H1 (cell line): ENCODE results near the gene SLC12A6. TPM values are rescaled to one million over a fixed set of nuclear protein-coding genes. Genes with fewer than 3 reads are reported as not detected.

ENCODE experiments used
- GTF2F1 ChIP-seq: IDR thresholded peaks from 2 replicates; pipeline ENCODE4 v1.6.1; 2012; ENCODE audit warnings: low read depth, low read length, improper control_type of control experiment, borderline replicate concordance
- JUND ChIP-seq: IDR thresholded peaks from 2 replicates; pipeline ENCODE4 v1.6.1; 2011; ENCODE audit warnings: mild to moderate bottlenecking, improper control_type of control experiment, low read length
- KDM1A ChIP-seq: fragments of 200-600, 300-600 bp; sonication (generic); IDR thresholded peaks from 2 replicates; pipeline ENCODE4 v1.7.1; 2016; ENCODE audit warnings: mild to moderate bottlenecking, low read length, borderline replicate concordance
- POLR2AphosphoS5 ChIP-seq: IDR thresholded peaks from 2 replicates; pipeline ENCODE4 v1.6.1; 2011; ENCODE audit warnings: low read depth, low read length
- SP4 ChIP-seq: IDR thresholded peaks from 2 replicates; pipeline ENCODE4 v1.6.1; 2012; ENCODE audit warnings: low read length, inconsistent platforms
- polyA plus RNA-seq, 7 experiments: library from polyadenylated mRNA; depleted of rRNA in 3 of 7; stranded (reverse) in 5 of 7; unstranded in 2 of 7; fragments of >200 nt in 5 of 7; fragments of 200-250 nt in 2 of 7; gene quantifications; 1 replicate in 5 of 7; 2 replicates in 1 of 7; 4 replicates in 1 of 7; pipeline versions ENCODE4 v1.2.1 to v1.2.3, GENCODE V29; 2011 to 2013; ENCODE audit warnings: missing spikeins in 2 of 7, mixed read lengths in 2 of 7
- total RNA-seq: library from RNA; stranded (reverse); fragmentation: NEBNext Ultra II Directional; extraction: Animal tissue kit (Norgen Biotek cat#: 25700); gene quantifications from 2 replicates; pipeline ENCODE4 v1.2.1, GENCODE V29; 2021
- TF ChIP-seq, protein P1 (sequence below): IDR thresholded peaks from 2 replicates; pipeline ENCODE4 v1.6.1; 2012; ENCODE audit warnings: low read length, inconsistent platforms
- TF ChIP-seq, protein P2 (sequence below): IDR thresholded peaks from 2 replicates; pipeline ENCODE4 v1.6.1; 2012; ENCODE audit warnings: inconsistent platforms

SLC12A6 gene
- total and polyA plus RNA-seq, 2 of the 8 experiments (the other 6 are each of a cell fraction or from before 2014, with no cell fraction given), result 9.2 to 11.1 TPM

GRCh38 chr15:34348735-34349300 is 11.2 kb upstream of the SLC12A6 start (continued):
- TF ChIP-seq JUND (no peak), GTF2F1 (no peak), SP4 (no peak), POLR2AphosphoS5 (no peak), KDM1A (no peak)
- TF ChIP-seq, protein P1, sequence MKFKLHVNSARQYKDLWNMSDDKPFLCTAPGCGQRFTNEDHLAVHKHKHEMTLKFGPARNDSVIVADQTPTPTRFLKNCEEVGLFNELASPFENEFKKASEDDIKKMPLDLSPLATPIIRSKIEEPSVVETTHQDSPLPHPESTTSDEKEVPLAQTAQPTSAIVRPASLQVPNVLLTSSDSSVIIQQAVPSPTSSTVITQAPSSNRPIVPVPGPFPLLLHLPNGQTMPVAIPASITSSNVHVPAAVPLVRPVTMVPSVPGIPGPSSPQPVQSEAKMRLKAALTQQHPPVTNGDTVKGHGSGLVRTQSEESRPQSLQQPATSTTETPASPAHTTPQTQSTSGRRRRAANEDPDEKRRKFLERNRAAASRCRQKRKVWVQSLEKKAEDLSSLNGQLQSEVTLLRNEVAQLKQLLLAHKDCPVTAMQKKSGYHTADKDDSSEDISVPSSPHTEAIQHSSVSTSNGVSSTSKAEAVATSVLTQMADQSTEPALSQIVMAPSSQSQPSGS, result no peak
- TF ChIP-seq, protein P2, sequence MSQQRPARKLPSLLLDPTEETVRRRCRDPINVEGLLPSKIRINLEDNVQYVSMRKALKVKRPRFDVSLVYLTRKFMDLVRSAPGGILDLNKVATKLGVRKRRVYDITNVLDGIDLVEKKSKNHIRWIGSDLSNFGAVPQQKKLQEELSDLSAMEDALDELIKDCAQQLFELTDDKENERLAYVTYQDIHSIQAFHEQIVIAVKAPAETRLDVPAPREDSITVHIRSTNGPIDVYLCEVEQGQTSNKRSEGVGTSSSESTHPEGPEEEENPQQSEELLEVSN, result no peak
